ENCODE data around the gene TECPR2.
"Not testable (repeated sequence)": the region's sequence is repeated elsewhere in the genome, so short reads cannot be mapped to it uniquely, and the experiment has no call there.

The TECPR2 gene

GRCh38 chr14:102333390-102333789, 29.4 kb upstream of the TECPR2 start:
- DNase-seq = no peak

- DNase-seq = no peak
These were observed 28.7 kb upstream of the TECPR2 start for GRCh38 chr14:102333795-102334705.

- DNase-seq = no peak
These were observed 27.6 kb upstream of the TECPR2 start for GRCh38 chr14:102335163-102335562.

- no peak for DNase-seq
These were observed 24.0 kb upstream of the TECPR2 start for GRCh38 chr14:102338724-102339123.

GRCh38 chr14:102341566-102341965, 21.2 kb upstream of the TECPR2 start:
- no peak for DNase-seq

- DNase-seq = no peak
These were observed 20.5 kb upstream of the TECPR2 start for GRCh38 chr14:102342238-102342637.

GRCh38 chr14:102344084-102344483, 18.7 kb upstream of the TECPR2 start:
- DNase-seq = no peak

- DNase-seq = no peak
These were observed 18.3 kb upstream of the TECPR2 start for GRCh38 chr14:102344485-102344884.

GRCh38 chr14:102345232-102345631, 17.5 kb upstream of the TECPR2 start:
- DNase-seq = no peak

- DNase-seq = no peak
These were observed 16.1 kb upstream of the TECPR2 start for GRCh38 chr14:102346645-102347044.

- DNase-seq = no peak
These were observed 14.4 kb upstream of the TECPR2 start for GRCh38 chr14:102348376-102348775.

GRCh38 chr14:102351023-102351422, 11.7 kb upstream of the TECPR2 start:
- no peak for DNase-seq

- DNase-seq = not testable (repeated sequence)
These were observed 11.1 kb upstream of the TECPR2 start for GRCh38 chr14:102351593-102351992.

GRCh38 chr14:102352213-102352612, 10.5 kb upstream of the TECPR2 start:
- no peak for DNase-seq

- no peak for DNase-seq
These were observed 9.6 kb upstream of the TECPR2 start for GRCh38 chr14:102353126-102353619.

GRCh38 chr14:102356280-102356679, 6.5 kb upstream of the TECPR2 start:
- no peak for DNase-seq

- DNase-seq = no peak
These were observed 3.4 kb upstream of the TECPR2 start for GRCh38 chr14:102359341-102359740.

- no peak for DNase-seq
These were observed 2.4 kb upstream of the TECPR2 start for GRCh38 chr14:102360388-102360787.

- DNase-seq = no peak
These were observed 657 bp upstream of the TECPR2 start for GRCh38 chr14:102362084-102362483.

GRCh38 chr14:102363182-102363943, 622 bp downstream of the TECPR2 start:
- peak; percentile 39 for DNase-seq

GRCh38 chr14:102370305-102370809, 7.6 kb downstream of the TECPR2 start:
- DNase-seq = no peak

GRCh38 chr14:102371361-102371760, 8.6 kb downstream of the TECPR2 start:
- DNase-seq = no peak

- DNase-seq = no peak
These were observed 10.4 kb downstream of the TECPR2 start for GRCh38 chr14:102373110-102373509.

- DNase-seq = no peak
These were observed 11.5 kb downstream of the TECPR2 start for GRCh38 chr14:102374264-102374663.
